ENCODE data around the gene THOC5. TPM values are rescaled to one million over a fixed set of nuclear protein-coding genes. Genes with fewer than 3 reads are reported as not detected.

The THOC5 gene
- polyA plus RNA-seq, 1 of the 3 experiments (the other 2 are of a cell fraction), result 95.9 TPM

DNA sequence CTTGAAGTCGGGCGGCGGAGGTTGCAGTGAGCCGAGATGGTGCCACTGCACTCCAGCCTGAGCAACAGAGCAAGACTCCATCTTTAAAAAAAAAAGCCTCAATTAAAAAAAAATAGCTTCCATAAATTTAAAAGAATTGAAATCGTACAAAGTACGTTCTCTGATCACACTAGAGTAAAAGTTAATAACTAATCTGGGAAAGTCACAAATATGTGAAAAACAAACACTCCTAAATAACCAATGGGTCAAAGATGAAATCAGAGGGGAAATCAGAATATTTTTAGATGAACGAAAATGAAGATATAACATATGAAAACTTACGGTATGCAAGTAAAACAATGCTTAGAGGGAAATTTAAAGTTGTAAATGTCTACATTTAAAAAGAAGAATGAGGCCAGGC, 53.7 kb downstream of the THOC5 start:
- ChIA-PET CTCF (no interaction called here), POLR2A (no interaction called here)
- no peaks in the 10 kb centered on the region for H3K9me2 ChIP-seq
- H3K9ac ChIP-seq, result no peak overlapping the region
- H3K9me3 ChIP-seq, result no peaks in the 10 kb centered on the region
- no peak overlapping the region for H3K27ac ChIP-seq (ENCODE audit: low read depth in 2 of 2, low read length in 1 of 2)
- WGBS (ENCODE audit: low lambda C conversion rate), result 95% methylated on average over 8 of the region's 8 CpGs
- no peak for TF ChIP-seq PBX3 (IDR thresholded peaks at IDR 0.05)
- TF ChIP-seq ZBTB33 (IDR thresholded peaks at IDR 0.05; ENCODE audit: borderline replicate concordance, low read depth), result no peak
- no peak for TF ChIP-seq TEAD4 (IDR thresholded peaks at IDR 0.05; ENCODE audit: borderline replicate concordance, insufficient read depth)
- no peak for TF ChIP-seq MXI1 (IDR thresholded peaks at IDR 0.05; ENCODE audit: low read depth, low read length)
- no peak for TF ChIP-seq CHD2 (IDR thresholded peaks at IDR 0.05; ENCODE audit: low read length, partially characterized antibody)
- peaks cover 0 to 8% of the 10 kb centered on the region in 2 experiments; a peak in 2 of 4 replicates for H3K4me1 ChIP-seq (ENCODE audit: control insufficient read depth in 1 of 2, insufficient read depth in 2 of 2, low read depth in 1 of 2, low read length in 1 of 2)
- peaks cover 10% of the 10 kb centered on the region for H3F3A ChIP-seq (replicated peaks; ENCODE audit: insufficient read depth)
- H3K79me2 ChIP-seq (ENCODE audit: insufficient read depth), result no peaks in the 10 kb centered on the region
- H3K4me3 ChIP-seq (ENCODE audit: low read depth in 2 of 2, low read length in 1 of 2), result no peak overlapping the region
- H4K20me1 ChIP-seq (ENCODE audit: insufficient read depth), result no peaks in the 10 kb centered on the region
- H3K27me3 ChIP-seq (ENCODE audit: insufficient read depth), result no peaks in the 10 kb centered on the region
- peaks cover 1 to 16% of the 10 kb centered on the region in 2 experiments for H3K36me3 ChIP-seq (replicated peaks in 1 of 2; ENCODE audit: control insufficient read depth in 1 of 2, insufficient read depth in 2 of 2, low read length in 1 of 2)
- H2AFZ ChIP-seq (ENCODE audit: low read depth), result no peak overlapping the region
- no peak overlapping the region for H3K4me2 ChIP-seq
- DNase-seq, result no peak

DNA sequence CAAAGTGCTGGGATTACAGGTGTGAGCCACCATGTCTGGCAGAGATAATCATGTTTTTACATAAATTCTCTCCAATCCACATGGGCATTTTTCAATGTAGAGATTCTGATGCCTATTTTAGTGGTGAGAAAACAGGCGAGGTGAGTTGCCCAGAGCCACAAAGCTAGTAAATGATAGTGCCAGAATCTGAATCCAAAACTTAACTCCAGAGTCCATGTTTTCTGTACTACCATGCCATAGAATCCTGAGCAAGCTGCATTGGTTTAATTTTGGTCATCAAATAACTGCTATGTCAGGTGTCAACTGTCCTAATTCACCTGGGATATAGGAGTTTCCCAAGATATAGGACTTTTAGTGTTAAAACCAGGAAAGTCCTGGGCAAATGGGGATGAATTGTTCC, 59.9 kb downstream of the THOC5 start:
- Histone ChIP-seq H3K27ac (ENCODE audit: low read depth in 2 of 2, low read length in 1 of 2) (no peak overlapping the region), H3K4me1 (ENCODE audit: control insufficient read depth in 1 of 2, insufficient read depth in 2 of 2, low read depth in 1 of 2, low read length in 1 of 2) (no peaks in the 10 kb centered on the region), H2AFZ (ENCODE audit: low read depth) (no peak overlapping the region), H3F3A (replicated peaks; ENCODE audit: insufficient read depth) (no peaks in the 10 kb centered on the region), H3K4me2 (no peak overlapping the region), H3K79me2 (ENCODE audit: insufficient read depth) (no peaks in the 10 kb centered on the region), H3K9me3 (no peaks in the 10 kb centered on the region), H3K9me2 (no peaks in the 10 kb centered on the region), H3K27me3 (ENCODE audit: insufficient read depth) (no peaks in the 10 kb centered on the region), H4K20me1 (ENCODE audit: insufficient read depth) (no peaks in the 10 kb centered on the region), H3K4me3 (ENCODE audit: low read depth in 2 of 2, low read length in 1 of 2) (no peak overlapping the region), H3K9ac (no peak overlapping the region), H3K36me3 (replicated peaks in 1 of 2; ENCODE audit: control insufficient read depth in 1 of 2, insufficient read depth in 2 of 2, low read length in 1 of 2) (peaks cover 2 to 5% of the 10 kb centered on the region in 2 experiments)
- WGBS (ENCODE audit: low lambda C conversion rate), result 91% methylated on average over 1 of the region's 1 CpG
- CTCF ChIA-PET, result interaction anchor here (0.7 to 1.8 kb wide), 2 partner anchors 12 to 132 kb away, joined by 3 to 6 read pairs; no protein-coding TSS in a partner anchor
- no peak for DNase-seq
- POLR2A ChIA-PET, result no interaction called here
- no peak for TF ChIP-seq EP300 (IDR thresholded peaks at IDR 0.05; ENCODE audit: borderline replicate concordance in 1 of 2, low read depth in 1 of 2, low read length in 1 of 2)
- no peak for TF ChIP-seq GABPA (IDR thresholded peaks at IDR 0.05; ENCODE audit: low read depth)
- no peak for TF ChIP-seq RAD21 (IDR thresholded peaks at IDR 0.05; ENCODE audit: low read length)
- TF ChIP-seq USF2 (IDR thresholded peaks at IDR 0.05; ENCODE audit: borderline replicate concordance, low read depth, low read length), result no peak
- TF ChIP-seq, protein P1, sequence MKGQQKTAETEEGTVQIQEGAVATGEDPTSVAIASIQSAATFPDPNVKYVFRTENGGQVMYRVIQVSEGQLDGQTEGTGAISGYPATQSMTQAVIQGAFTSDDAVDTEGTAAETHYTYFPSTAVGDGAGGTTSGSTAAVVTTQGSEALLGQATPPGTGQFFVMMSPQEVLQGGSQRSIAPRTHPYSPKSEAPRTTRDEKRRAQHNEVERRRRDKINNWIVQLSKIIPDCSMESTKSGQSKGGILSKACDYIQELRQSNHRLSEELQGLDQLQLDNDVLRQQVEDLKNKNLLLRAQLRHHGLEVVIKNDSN (IDR thresholded peaks at IDR 0.05; ENCODE audit: borderline replicate concordance, low read depth), result no peak
- TF ChIP-seq, protein P2, sequence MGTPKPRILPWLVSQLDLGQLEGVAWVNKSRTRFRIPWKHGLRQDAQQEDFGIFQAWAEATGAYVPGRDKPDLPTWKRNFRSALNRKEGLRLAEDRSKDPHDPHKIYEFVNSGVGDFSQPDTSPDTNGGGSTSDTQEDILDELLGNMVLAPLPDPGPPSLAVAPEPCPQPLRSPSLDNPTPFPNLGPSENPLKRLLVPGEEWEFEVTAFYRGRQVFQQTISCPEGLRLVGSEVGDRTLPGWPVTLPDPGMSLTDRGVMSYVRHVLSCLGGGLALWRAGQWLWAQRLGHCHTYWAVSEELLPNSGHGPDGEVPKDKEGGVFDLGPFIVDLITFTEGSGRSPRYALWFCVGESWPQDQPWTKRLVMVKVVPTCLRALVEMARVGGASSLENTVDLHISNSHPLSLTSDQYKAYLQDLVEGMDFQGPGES (IDR thresholded peaks at IDR 0.05; ENCODE audit: low read depth, low read length), result no peak
- TF ChIP-seq TAF1 (IDR thresholded peaks at IDR 0.05; ENCODE audit: borderline replicate concordance, low read depth, low read length), result no peak
- no peak for TF ChIP-seq GATA2 (CRISPR knock-in tag; IDR thresholded peaks at IDR 0.05)
- no peak for TF ChIP-seq ELF1 (IDR thresholded peaks at IDR 0.05)
- TF ChIP-seq TEAD4 (IDR thresholded peaks at IDR 0.05; ENCODE audit: borderline replicate concordance, insufficient read depth), result no peak
- no peak for TF ChIP-seq MEF2A (IDR thresholded peaks at IDR 0.05; ENCODE audit: borderline replicate concordance, low read depth)
- TF ChIP-seq RXRA (IDR thresholded peaks at IDR 0.05; ENCODE audit: borderline replicate concordance, low read depth), result no peak
- TF ChIP-seq YY1 (IDR thresholded peaks at IDR 0.05; ENCODE audit: low read depth), result no peak
- TF ChIP-seq FOXM1 (IDR thresholded peaks at IDR 0.05; ENCODE audit: low read depth), result no peak
- TF ChIP-seq SIN3A (IDR thresholded peaks at IDR 0.05; ENCODE audit: borderline replicate concordance, low read depth, low read length), result no peak
- TF ChIP-seq RFX5 (IDR thresholded peaks at IDR 0.05; ENCODE audit: low read length), result no peak
- TF ChIP-seq NRF1 (IDR thresholded peaks at IDR 0.05; ENCODE audit: low read depth, low read length), result no peak
- no peak for TF ChIP-seq FOSL2 (IDR thresholded peaks at IDR 0.05; ENCODE audit: borderline replicate concordance, low read depth)
